Stimulated activated effector memory CD8-positive, alpha-beta T cell treated with anti-CD3 and anti-CD28 coated beads, Interleukin-12 subunit alpha, Interleukin-12 subunit beta, amount 100 ng/mL, for 72 hours (primary cell): ENCODE data around the gene RTP2.

Experiments
- ATAC-seq: fragments of 150-1000 bp; cut with Tn5 transposase; 2 replicates; pipeline ENCODE4 v1.10.0; 2021
- DNase-seq, 2 donors: peaks; one replicate each; pipeline ENCODE4 v3.0.0; 2021 to 2022; ENCODE audit warnings: low spot score in 2 of 2
- H3K27ac Mint-ChIP-seq: one replicate; pipeline ENCODE4 v1.8.0; 2022; ENCODE audit warnings: mild to moderate bottlenecking, mixed read lengths
- H3K36me3 Mint-ChIP-seq: one replicate; pipeline ENCODE4 v1.8.0; 2022; ENCODE audit warnings: mild to moderate bottlenecking, mixed read lengths
- H3K4me1 Mint-ChIP-seq: one replicate; pipeline ENCODE4 v1.8.0; 2022; ENCODE audit warnings: mixed read lengths
- H3K4me3 Mint-ChIP-seq: one replicate; pipeline ENCODE4 v1.8.0; 2022; ENCODE audit warnings: mild to moderate bottlenecking, mixed read lengths
- H3K9me3 Mint-ChIP-seq: one replicate; pipeline ENCODE4 v1.8.0; 2022; ENCODE audit warnings: mixed read lengths

The RTP2 gene

DNA sequence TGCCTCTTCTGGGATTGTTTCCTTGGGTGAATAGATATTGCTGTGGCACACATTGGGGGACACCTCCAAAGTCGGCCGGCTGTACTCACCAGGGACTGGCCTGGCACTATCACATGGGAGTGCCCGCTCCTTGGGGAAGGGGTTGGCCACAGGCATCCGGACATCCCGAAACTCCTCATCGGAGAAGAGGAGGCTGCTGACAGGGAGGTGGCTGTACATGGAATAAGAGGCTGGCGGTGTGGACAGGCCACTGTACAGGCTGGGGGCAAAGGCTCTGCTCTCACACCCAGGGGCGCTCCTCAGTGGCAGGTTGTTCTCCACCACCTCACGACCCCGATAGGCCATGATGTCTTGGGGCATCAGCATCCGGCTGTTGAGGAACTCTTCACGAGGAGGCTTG lies 27.2 kb upstream of the RTP2 start:
- no peak overlapping the region for H3K4me3 Mint-ChIP-seq

GRCh38 chr3:187728940-187729583 lies 26.7 kb upstream of the RTP2 start:
- ATAC-seq: no peak
- Mint-ChIP-seq H3K27ac (no peak overlapping the region), H3K36me3 (peaks cover 82% of the 10 kb centered on the region), H3K4me1 (no peaks in the 10 kb centered on the region), H3K9me3 (no peaks in the 10 kb centered on the region), H3K4me3 (no peak overlapping the region)
- DNase-seq: no peak

More for the DNA sequence above, 27.2 kb upstream of the RTP2 start:
- Mint-ChIP-seq H3K36me3 (peaks cover 81% of the 10 kb centered on the region), H3K27ac (no peak overlapping the region), H3K4me1 (no peaks in the 10 kb centered on the region), H3K9me3 (no peaks in the 10 kb centered on the region)
- DNase-seq (no peak), ATAC-seq (no peak)

- DNase-seq (no peak), ATAC-seq (no peak)
- H3K4me1 Mint-ChIP-seq: no peaks in the 10 kb centered on the region
- H3K36me3 Mint-ChIP-seq: peaks cover 82% of the 10 kb centered on the region
- no peak overlapping the region for H3K27ac Mint-ChIP-seq
- no peak overlapping the region for H3K4me3 Mint-ChIP-seq
- no peaks in the 10 kb centered on the region for H3K9me3 Mint-ChIP-seq
These were observed 25.9 kb upstream of the RTP2 start for GRCh38 chr3:187728248-187728647.

- no peaks in the 10 kb centered on the region for H3K4me1 Mint-ChIP-seq
- no peaks in the 10 kb centered on the region for H3K9me3 Mint-ChIP-seq
- H3K4me3 Mint-ChIP-seq: no peak overlapping the region
- ATAC-seq: no peak
- peaks cover 89% of the 10 kb centered on the region for H3K36me3 Mint-ChIP-seq
- H3K27ac Mint-ChIP-seq: no peak overlapping the region
- no peak for DNase-seq
These were observed 24.2 kb upstream of the RTP2 start for GRCh38 chr3:187726564-187726963.

DNA sequence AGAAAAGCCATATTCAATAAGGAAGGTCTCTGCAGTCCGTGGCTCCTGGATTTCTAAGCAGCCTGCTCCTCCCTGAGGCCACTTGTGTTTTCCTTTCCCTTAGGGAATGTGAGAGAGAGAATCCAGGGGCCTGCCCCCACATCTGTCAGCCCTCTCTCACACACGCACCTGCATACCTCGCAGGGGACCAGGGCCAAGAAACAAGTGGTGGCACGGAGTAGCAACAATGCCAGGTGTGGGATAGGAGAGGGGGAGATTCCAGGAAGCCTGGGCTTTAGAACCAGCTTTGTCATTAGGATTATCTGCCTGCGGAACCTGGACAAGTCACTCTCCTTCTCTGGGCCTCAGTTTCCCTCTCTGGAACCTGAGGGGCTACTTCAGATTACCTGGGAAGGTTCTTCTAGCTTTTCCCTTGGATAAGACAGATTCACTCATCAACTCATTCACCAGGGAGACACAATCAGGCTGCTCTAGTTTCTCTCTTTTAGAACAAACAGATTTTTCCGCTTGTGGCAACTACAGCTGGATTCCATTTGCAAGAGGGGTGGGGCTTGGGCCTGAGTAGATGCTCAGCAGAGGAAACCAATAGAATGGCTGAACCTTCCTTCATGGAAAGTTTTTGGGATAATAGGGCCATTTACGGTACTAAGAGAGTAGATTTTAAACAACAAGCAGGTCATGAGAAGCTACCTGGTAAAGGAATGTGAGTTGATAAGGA lies 23.5 kb upstream of the RTP2 start:
- no peaks in the 10 kb centered on the region for H3K4me1 Mint-ChIP-seq
- ATAC-seq (no peak), DNase-seq (no peak)
- H3K9me3 Mint-ChIP-seq: no peaks in the 10 kb centered on the region
- no peak overlapping the region for H3K27ac Mint-ChIP-seq
- H3K36me3 Mint-ChIP-seq: peaks cover 89% of the 10 kb centered on the region
- no peak overlapping the region for H3K4me3 Mint-ChIP-seq

DNA sequence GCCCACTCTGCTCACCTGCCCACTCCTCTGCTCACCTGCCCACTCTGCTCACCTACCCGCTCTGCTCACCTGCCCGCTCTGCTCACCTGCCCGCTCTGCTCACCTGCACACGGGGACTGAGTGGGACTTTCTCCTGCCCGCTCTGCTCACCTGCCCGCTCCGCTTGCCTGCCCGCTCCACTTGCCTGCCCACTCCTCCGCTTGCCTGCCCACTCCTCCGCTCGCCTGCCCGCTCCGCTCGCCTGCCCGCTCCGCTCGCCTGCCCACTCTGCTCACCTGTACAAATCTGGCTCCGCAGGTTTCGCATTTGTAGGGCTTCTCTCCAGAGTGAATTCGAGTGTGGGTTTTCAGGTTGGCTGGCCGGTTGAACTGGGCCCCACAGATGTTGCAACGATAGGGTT lies 22.9 kb upstream of the RTP2 start:
- Mint-ChIP-seq H3K4me1 (no peaks in the 10 kb centered on the region), H3K9me3 (no peaks in the 10 kb centered on the region), H3K36me3 (peaks cover 94% of the 10 kb centered on the region), H3K27ac (no peak overlapping the region), H3K4me3 (no peak overlapping the region)
- no peak for ATAC-seq
- DNase-seq: no peak

DNA sequence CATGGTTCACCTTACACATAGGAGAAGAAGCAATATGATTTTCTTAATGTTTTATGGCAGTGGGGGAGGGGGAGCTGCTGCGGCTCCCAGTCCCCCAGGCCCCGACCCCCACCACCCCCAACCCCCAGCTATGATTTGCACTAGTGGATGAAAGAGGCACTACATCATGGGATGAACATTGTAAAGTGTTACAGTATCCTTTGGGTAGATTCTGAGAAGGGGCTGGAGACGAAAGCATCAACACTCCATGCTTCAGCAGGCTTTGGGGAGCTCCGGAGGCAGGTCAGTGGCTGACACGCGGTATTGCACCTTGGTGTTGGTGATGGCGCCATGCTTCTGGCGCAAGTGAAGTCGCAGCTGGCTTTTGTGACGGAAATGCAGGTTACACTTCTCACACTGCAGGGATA lies 19.9 kb upstream of the RTP2 start:
- Mint-ChIP-seq H3K27ac (no peak overlapping the region), H3K9me3 (no peaks in the 10 kb centered on the region), H3K4me3 (no peak overlapping the region), H3K36me3 (peaks cover 69% of the 10 kb centered on the region), H3K4me1 (no peaks in the 10 kb centered on the region)
- no peak for ATAC-seq
- DNase-seq: no peak

DNA sequence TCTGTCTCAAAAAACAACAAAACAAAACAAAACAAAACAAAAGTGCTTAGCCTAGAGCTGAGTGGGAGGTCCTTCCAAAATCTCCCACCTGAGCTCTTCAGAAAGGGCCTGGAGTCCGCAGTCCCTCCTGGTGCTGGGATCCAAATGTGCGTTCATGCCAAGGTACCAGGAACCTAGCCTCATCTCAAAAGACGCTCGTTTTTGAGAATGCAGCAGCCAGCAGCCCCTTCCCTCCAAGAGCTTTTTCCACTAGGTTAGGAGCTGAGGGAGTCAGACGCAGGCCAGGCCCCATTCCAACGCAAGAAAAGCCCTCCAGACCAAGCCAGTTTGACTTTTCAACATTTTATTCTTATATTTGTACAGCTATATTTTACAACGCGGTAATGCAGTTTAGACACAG lies 18.7 kb upstream of the RTP2 start:
- DNase-seq (no peak), ATAC-seq (no peak)
- Mint-ChIP-seq H3K27ac (no peak overlapping the region), H3K36me3 (peaks cover 58% of the 10 kb centered on the region), H3K4me1 (no peaks in the 10 kb centered on the region), H3K4me3 (no peak overlapping the region), H3K9me3 (no peaks in the 10 kb centered on the region)

- Mint-ChIP-seq H3K36me3 (peaks cover 51% of the 10 kb centered on the region), H3K4me1 (no peaks in the 10 kb centered on the region), H3K4me3 (no peak overlapping the region), H3K9me3 (no peaks in the 10 kb centered on the region), H3K27ac (peak overlapping the region; percentile 29)
- DNase-seq: no peak
- no peak for ATAC-seq
These were observed 17.9 kb upstream of the RTP2 start for GRCh38 chr3:187720337-187720670.

DNA sequence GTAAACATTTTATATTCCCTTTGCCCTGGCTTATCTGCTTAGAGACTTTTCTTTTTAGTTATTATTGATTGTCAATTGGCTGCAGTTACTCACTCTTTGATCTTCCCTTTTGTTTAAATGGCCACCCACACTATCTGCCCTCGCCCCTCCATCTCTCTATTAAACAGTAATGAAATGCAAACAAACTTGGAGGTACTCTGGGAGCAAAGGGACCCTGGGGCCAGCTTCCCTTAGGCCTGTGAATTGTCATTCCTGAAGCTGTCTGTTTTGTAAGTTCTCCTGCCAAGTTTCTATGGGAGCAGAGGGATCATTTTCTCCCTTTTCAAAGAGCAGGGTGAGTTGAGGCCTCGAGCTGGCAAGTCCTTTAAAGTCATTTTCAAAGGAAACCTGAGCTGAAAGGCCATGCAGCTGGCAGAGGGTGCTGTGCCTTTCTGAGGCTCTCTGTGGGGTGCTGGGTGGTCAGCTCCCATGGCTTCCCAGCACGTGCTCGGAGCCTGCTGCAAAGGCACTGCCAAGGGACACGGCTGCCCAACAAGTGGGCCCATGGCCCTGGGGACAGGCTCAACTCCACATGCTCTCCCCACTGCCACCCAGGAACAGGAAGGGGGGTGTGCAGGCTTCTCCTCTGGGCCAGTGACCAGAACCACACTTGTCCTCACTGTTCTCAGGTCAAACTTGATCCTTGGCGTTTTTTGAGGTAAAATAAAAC lies 17.4 kb upstream of the RTP2 start:
- ATAC-seq (peak; percentile 26), DNase-seq (no peak)
- no peaks in the 10 kb centered on the region for H3K9me3 Mint-ChIP-seq
- peaks cover under 1% of the 10 kb centered on the region for H3K4me1 Mint-ChIP-seq
- no peak overlapping the region for H3K4me3 Mint-ChIP-seq
- H3K36me3 Mint-ChIP-seq: peaks cover 46% of the 10 kb centered on the region
- peak overlapping the region; percentile 29 for H3K27ac Mint-ChIP-seq

DNA sequence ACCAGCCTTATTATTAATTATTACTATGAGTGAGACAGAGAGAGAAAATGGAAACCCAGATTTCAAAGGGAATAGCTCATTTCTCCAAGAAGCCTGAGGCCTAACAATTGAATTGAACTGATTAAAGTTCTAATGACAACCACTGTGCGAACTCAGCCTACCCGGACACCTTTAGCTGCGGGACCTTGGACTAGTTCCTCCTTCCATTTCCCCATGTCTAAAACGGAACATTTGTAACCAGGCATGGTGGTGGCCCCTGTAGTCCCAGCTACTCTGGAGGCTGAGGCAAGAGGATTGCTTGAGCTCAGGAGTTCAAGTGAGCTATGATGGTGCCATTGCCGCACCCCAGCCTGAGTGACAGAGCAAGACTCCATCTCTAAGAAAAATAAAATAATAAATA lies 16.4 kb upstream of the RTP2 start:
- Mint-ChIP-seq H3K36me3 (peaks cover 36% of the 10 kb centered on the region), H3K27ac (no peak overlapping the region), H3K4me1 (peaks cover 10% of the 10 kb centered on the region), H3K9me3 (no peaks in the 10 kb centered on the region), H3K4me3 (no peak overlapping the region)
- DNase-seq (no peak), ATAC-seq (no peak)

GRCh38 chr3:187717572-187717971 lies 15.2 kb upstream of the RTP2 start:
- peaks cover 10% of the 10 kb centered on the region for H3K4me1 Mint-ChIP-seq
- no peak overlapping the region for H3K4me3 Mint-ChIP-seq
- H3K36me3 Mint-ChIP-seq: peaks cover 24% of the 10 kb centered on the region
- no peak overlapping the region for H3K27ac Mint-ChIP-seq
- ATAC-seq (no peak), DNase-seq (no peak)
- H3K9me3 Mint-ChIP-seq: no peaks in the 10 kb centered on the region

- Mint-ChIP-seq H3K36me3 (no peaks in the 10 kb centered on the region), H3K27ac (peak overlapping the region; percentile 4), H3K4me3 (no peak overlapping the region), H3K9me3 (no peaks in the 10 kb centered on the region), H3K4me1 (peaks cover 10% of the 10 kb centered on the region)
- ATAC-seq (peak; percentile 87), DNase-seq (peak; percentile 71 to 86)
These were observed 12.1 kb upstream of the RTP2 start for GRCh38 chr3:187714404-187714979.

DNA sequence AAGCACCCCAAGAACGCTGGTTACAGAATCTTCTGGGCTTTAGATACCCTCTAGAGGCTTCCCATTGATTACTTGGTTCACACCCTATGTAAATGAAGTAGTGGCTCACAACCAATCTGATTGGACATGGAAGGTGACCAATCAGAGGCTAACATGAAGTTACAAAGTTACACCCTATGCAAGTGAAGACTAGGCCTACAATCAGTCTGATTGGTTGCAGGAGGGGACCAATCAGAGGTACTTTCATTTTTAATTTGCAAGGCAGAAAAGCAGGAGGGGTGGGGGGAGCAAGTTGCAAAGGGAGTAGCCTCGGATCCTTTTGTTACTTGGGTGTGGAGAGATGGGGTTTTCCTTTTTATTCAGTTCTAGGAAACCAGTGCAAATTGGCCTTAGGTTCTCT lies 11.1 kb upstream of the RTP2 start:
- Mint-ChIP-seq H3K4me3 (no peak overlapping the region), H3K36me3 (no peaks in the 10 kb centered on the region), H3K9me3 (no peaks in the 10 kb centered on the region), H3K27ac (no peak overlapping the region), H3K4me1 (peaks cover 10% of the 10 kb centered on the region)
- no peak for DNase-seq
- peak; percentile 78 for ATAC-seq

DNA sequence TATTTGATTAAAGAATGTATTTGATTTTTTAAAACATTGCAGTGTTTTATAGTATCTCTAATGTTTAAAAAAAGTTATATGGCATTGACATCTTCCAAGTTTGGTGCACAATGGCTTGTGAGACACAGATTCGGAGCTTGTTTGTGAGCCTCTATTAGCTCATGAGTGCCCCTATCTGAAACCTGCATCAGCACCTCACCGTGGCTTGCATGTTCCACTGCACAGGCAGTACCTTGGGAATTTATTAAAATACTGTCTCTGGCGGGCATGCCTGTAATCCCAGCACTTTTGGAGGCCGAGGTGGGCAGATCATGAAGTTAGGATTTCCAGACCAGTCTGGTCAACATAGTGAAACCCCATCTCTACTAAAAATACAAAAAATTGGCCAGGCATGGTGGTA lies 6.8 kb upstream of the RTP2 start:
- Mint-ChIP-seq H3K9me3 (no peaks in the 10 kb centered on the region), H3K36me3 (no peaks in the 10 kb centered on the region), H3K27ac (no peak overlapping the region), H3K4me3 (no peak overlapping the region), H3K4me1 (peaks cover 4% of the 10 kb centered on the region)
- DNase-seq (no peak), ATAC-seq (no peak)

GRCh38 chr3:187708696-187709095 lies 6.3 kb upstream of the RTP2 start:
- ATAC-seq (no peak), DNase-seq (no peak)
- no peaks in the 10 kb centered on the region for H3K36me3 Mint-ChIP-seq
- no peaks in the 10 kb centered on the region for H3K9me3 Mint-ChIP-seq
- no peak overlapping the region for H3K27ac Mint-ChIP-seq
- H3K4me3 Mint-ChIP-seq: no peak overlapping the region
- no peaks in the 10 kb centered on the region for H3K4me1 Mint-ChIP-seq
